PC-3 (cell line): ENCODE data around the gene CASKIN1. TPM values are rescaled to one million over a fixed set of nuclear protein-coding genes. Genes with fewer than 3 reads are reported as not detected.

Source experiments
- ATAC-seq: fragments of 200-7000 bp; cut with Tn5 transposase; 2 replicates; pipeline ENCODE4 v1.9.1; 2020; ENCODE audit warnings: mild to moderate bottlenecking, moderate library complexity
- BruUV-seq: library from RNA; stranded (reverse); fragments of 400-500 nt; replicated peaks from 2 replicates; lab custom pipeline; 2021; lab: Mats Ljungman, UMichigan
- CTCF ChIA-PET: fragments of 300-600 bp; sonication (Branson Sonifier 250); formaldehyde crosslinking; loops from one replicate; lab custom pipeline; 2022; ENCODE audit warnings: antibody characterized with exemption; lab: Charles Lee
- POLR2A ChIA-PET: fragments of 300-600 bp; sonication (Branson Sonifier 250); formaldehyde crosslinking; loops from one replicate; lab custom pipeline; 2022; ENCODE audit warnings: antibody characterized with exemption; ENCODE audit not compliant: unreplicated experiment; lab: Charles Lee
- DNase-seq: peaks from one replicate; pipeline ENCODE4 v3.0.0-alpha.2; 2015
- H2AFZ ChIP-seq: fragments of 300-600 bp; sonication (generic); 2 replicates; pipeline ENCODE4 v1.6.0; 2016; ENCODE audit warnings: antibody characterized with exemption, low read length
- H3F3A ChIP-seq: fragments of 300-600 bp; sonication (generic); one replicate; pipeline ENCODE4 v1.6.0; 2017; ENCODE audit warnings: antibody characterized with exemption, low read length, control low read depth, mild to moderate bottlenecking; ENCODE audit not compliant: unreplicated experiment
- H3K27ac ChIP-seq: fragments of 300-600 bp; sonication (generic); 2 replicates; pipeline ENCODE4 v1.5.1; 2016; ENCODE audit warnings: mild to moderate bottlenecking, low read length
- H3K27me3 ChIP-seq: fragments of 300-600 bp; sonication (generic); 2 replicates; pipeline ENCODE4 v1.6.1; 2016; ENCODE audit warnings: low read length, mixed read lengths
- H3K36me3 ChIP-seq: fragments of 300-600 bp; sonication (generic); 2 replicates; pipeline ENCODE4 v1.6.1; 2016; ENCODE audit warnings: low read depth, mixed run types, low read length, mixed read lengths
- H3K4me1 ChIP-seq: fragments of 300-600 bp; sonication (generic); 2 replicates; pipeline ENCODE4 v1.5.1; 2016; ENCODE audit warnings: low read length; ENCODE audit not compliant: insufficient read depth
- H3K4me2 ChIP-seq: fragments of 300-600 bp; sonication (generic); 2 replicates; pipeline ENCODE4 v1.6.0; 2016; ENCODE audit warnings: low read length
- H3K4me3 ChIP-seq: fragments of 300-600 bp; sonication (generic); 2 replicates; pipeline ENCODE4 v1.5.1; 2016; ENCODE audit warnings: mild to moderate bottlenecking, low read length, mixed read lengths
- H3K79me2 ChIP-seq: fragments of 300-600 bp; sonication (generic); 2 replicates; pipeline ENCODE4 v1.6.1; 2017; ENCODE audit warnings: low read length, mixed read lengths
- H3K9ac ChIP-seq: fragments of 300-600 bp; sonication (generic); 2 replicates; pipeline ENCODE4 v1.6.0; 2016; ENCODE audit warnings: mild to moderate bottlenecking, low read length
- H3K9me2 ChIP-seq: fragments of 300-600 bp; sonication (generic); replicated peaks from 2 replicates; pipeline ENCODE4 v1.6.1; 2016; ENCODE audit warnings: mixed run types, low read length, mixed read lengths
- H3K9me3 ChIP-seq: fragments of 300-600 bp; sonication (generic); 2 replicates; pipeline ENCODE4 v1.6.1; 2016; ENCODE audit warnings: low read length, mixed read lengths
- H4K20me1 ChIP-seq: fragments of 300-600 bp; sonication (generic); 2 replicates; pipeline ENCODE4 v1.6.1; 2016; ENCODE audit warnings: low read length, mixed read lengths
- CTCF ChIP-seq: fragments of 300-600 bp; sonication (generic); conservative IDR thresholded peaks from 2 replicates; pipeline ENCODE4 v1.5.1; 2017; ENCODE audit warnings: antibody characterized with exemption, low read depth, mild to moderate bottlenecking, low read length
- EZH2 ChIP-seq: fragments of 300-600 bp; sonication (generic); IDR thresholded peaks from one replicate; pipeline ENCODE4 v1.6.1; 2017; ENCODE audit warnings: antibody characterized with exemption, mild to moderate bottlenecking, low read length; ENCODE audit not compliant: unreplicated experiment
- EZH2phosphoT487 ChIP-seq: fragments of 300-600 bp; sonication (generic); IDR thresholded peaks from 2 replicates; pipeline ENCODE4 v1.6.1; 2018; ENCODE audit warnings: mild to moderate bottlenecking, antibody characterized with exemption, low read length, borderline replicate concordance
- intact Hi-C: fragments of 100-400 bp; cut with micrococcal nuclease; formaldehyde crosslinking; loops from 2 replicates; pipeline ENCODE4 v1.9.0; 2023
- total RNA-seq: library from RNA; depleted of rRNA; stranded (reverse); fragments of >200 nt; gene quantifications from 2 replicates; pipeline ENCODE4 v1.2.3, GENCODE V29; 2014

CASKIN1 gene
- total RNA-seq, 1 experiment from 2014 or later = 1.6 TPM

DNA sequence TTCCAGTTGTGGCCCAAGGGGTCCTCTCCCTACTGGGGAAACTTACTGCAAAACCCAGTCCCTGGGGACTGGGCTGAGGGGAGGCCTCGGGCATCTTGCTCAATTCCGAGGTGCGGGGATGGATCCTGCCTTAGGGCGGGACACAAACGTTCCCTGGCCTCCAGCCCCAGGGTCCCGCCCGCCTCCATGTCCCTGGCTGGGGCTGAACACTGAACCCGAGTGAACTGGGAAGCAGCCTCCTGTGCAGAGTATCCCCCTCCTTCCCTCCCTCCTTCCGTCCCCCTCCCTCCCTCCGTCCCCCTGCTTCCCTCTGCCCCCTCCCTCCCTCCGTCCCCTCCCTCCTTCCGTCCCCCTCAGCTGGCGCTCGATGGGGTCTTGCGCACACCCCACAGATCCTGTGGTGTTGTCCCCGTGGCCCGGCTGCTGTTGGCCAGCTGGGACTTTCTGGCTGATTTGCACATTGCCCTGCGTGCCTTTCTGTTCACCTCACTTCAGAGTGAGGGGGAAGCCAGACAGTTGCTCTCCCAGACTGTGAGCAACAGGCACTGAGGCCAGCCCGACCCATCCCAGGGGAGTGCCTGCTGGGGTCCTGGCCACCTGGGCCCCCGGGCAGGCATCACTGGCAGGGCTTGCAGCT, 35.4 kb downstream of the CASKIN1 start:
- no TSS peak for BruUV-seq
- H3K4me1 ChIP-seq = peaks cover 31% of the 10 kb centered on the region
- H3K9ac ChIP-seq = no peak overlapping the region
- no peaks in the 10 kb centered on the region for H3K9me3 ChIP-seq
- ATAC-seq (no peak), DNase-seq (no peak)
- H2AFZ ChIP-seq = no peak overlapping the region
- H3K27me3 ChIP-seq = no peaks in the 10 kb centered on the region
- intact Hi-C loops = no loop called here
- ChIA-PET POLR2A (no interaction called here), CTCF (no interaction called here)
- TF ChIP-seq CTCF (no peak), EZH2 (no peak), EZH2phosphoT487 (no peak)
- no peaks in the 10 kb centered on the region for H3K36me3 ChIP-seq
- H3K79me2 ChIP-seq = peaks cover 63% of the 10 kb centered on the region
- H3K27ac ChIP-seq = no peak overlapping the region
- no peak overlapping the region for H3K4me3 ChIP-seq
- no peaks in the 10 kb centered on the region for H3F3A ChIP-seq
- no peaks in the 10 kb centered on the region for H3K9me2 ChIP-seq
- H3K4me2 ChIP-seq = no peak overlapping the region
- no peaks in the 10 kb centered on the region for H4K20me1 ChIP-seq

DNA sequence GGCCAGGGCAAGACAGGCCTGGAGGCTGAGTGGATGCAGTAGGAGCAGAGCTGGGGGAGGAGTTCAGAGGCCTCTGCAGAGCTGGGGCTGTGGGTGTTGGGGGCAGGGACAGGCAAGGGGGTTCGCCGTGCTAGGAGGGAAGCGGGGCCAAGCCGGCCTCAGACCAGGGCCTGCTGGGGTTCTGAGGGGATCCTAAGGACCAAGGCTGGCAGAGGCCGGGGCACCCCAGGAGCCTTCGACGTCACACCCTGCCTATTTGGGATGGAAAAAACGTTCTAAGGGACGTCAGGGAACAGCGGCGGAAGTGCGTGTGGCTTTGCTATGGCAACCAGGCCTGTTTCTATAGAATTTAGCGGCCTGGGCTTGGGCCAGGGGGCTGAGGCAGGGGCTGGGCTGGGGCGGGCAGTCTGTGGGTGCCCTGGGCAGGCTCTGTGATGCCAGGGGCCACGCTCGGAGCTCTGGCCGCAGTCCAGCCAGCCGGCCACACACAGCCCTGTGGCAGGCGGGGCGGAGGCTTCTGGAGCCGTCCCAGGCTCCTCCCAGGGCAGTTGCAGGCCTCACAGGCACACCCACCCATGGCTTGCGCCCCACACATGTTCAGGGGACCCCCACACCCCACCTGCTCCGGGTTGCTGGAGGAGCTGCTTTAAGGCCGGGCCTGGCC, 37.1 kb downstream of the CASKIN1 start:
- Histone ChIP-seq H3K27ac (no peak overlapping the region), H3K4me3 (no peak overlapping the region), H3K9ac (no peak overlapping the region), H3K9me2 (no peaks in the 10 kb centered on the region), H2AFZ (no peak overlapping the region), H3K36me3 (peaks cover 7% of the 10 kb centered on the region), H3F3A (peaks cover 5% of the 10 kb centered on the region), H3K79me2 (peaks cover 73% of the 10 kb centered on the region), H3K4me2 (no peak overlapping the region), H3K4me1 (peaks cover 31% of the 10 kb centered on the region), H3K27me3 (no peaks in the 10 kb centered on the region), H3K9me3 (no peaks in the 10 kb centered on the region), H4K20me1 (peaks cover 7% of the 10 kb centered on the region)
- ChIA-PET POLR2A (no interaction called here), CTCF (no interaction called here)
- BruUV-seq = no TSS peak
- intact Hi-C loops = no loop called here
- no peak for DNase-seq
- no peak for ATAC-seq
- TF ChIP-seq EZH2phosphoT487 = no peak
- no peak for TF ChIP-seq CTCF
- no peak for TF ChIP-seq EZH2

- POLR2A ChIA-PET = no interaction called here
- Histone ChIP-seq H3K4me3 (no peak overlapping the region), H3F3A (peaks cover 5% of the 10 kb centered on the region), H3K4me1 (peaks cover 28% of the 10 kb centered on the region), H3K4me2 (no peak overlapping the region), H4K20me1 (peaks cover 18% of the 10 kb centered on the region), H3K27ac (no peak overlapping the region), H3K9ac (no peak overlapping the region), H3K27me3 (no peaks in the 10 kb centered on the region), H3K79me2 (peaks cover 77% of the 10 kb centered on the region), H3K9me3 (no peaks in the 10 kb centered on the region), H3K9me2 (no peaks in the 10 kb centered on the region), H3K36me3 (peaks cover 17% of the 10 kb centered on the region), H2AFZ (no peak overlapping the region)
- intact Hi-C loops = no loop called here
- DNase-seq = no peak
- BruUV-seq = no TSS peak
- no peak for TF ChIP-seq EZH2phosphoT487
- no peak for TF ChIP-seq EZH2
- TF ChIP-seq CTCF = no peak
- no peak for ATAC-seq
- CTCF ChIA-PET = no interaction called here
These were observed 38.2 kb downstream of the CASKIN1 start for GRCh38 chr16:2158262-2158638.
